Uterus (tissue), 2 donors: ENCODE measurements around the gene FRMD4B.

Source experiments
- POLR2A ChIP-seq, 2 donors: fragments of 450-650 bp; IDR thresholded peaks; one replicate each; pipeline ENCODE4 v1.6.1; 2016; ENCODE audit warnings: antibody characterized with exemption in 2 of 2, mild to moderate bottlenecking in 1 of 2, moderate library complexity in 1 of 2
- TF ChIP-seq, protein P1 (sequence below), 4 experiments: fragments of 200-600 bp in 2 of 4; fragments of 450-650 bp in 2 of 4; sonication (generic) in 2 of 4; IDR thresholded peaks; one replicate each; pipeline ENCODE4 v1.5.1; 2016 to 2019; ENCODE audit warnings: antibody characterized with exemption in 4 of 4, mild to moderate bottlenecking in 2 of 4, moderate library complexity in 1 of 4

DNA sequence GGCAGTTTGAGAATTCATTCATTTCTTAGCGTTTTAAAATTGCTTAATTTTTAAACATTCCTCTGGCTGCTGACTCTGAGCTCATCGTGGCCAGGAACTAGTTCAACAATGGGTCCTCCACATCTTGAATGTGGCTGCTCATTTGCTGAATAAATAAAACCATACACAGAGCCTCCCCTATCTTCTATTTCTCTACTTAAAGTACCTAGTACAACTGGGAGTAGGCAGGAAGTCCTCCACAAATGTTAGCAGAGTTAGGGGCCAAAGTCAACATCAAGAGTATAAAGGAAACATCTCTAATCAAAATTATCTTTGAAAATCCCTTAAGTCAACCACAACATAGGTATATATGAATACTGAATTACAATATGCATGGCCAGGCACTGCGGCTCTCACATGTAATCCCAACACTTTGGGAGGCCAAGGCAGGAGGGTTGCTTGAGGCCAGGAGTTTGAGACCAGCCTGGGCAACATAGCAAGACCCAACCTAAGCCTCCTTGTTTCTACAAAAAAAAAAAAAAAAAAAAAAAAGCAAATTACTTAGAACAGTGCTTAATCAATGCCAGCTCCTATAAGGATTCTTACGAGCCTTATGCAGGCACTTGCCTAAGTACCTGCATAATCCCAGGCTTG, 206.0 kb downstream of the FRMD4B start:
- TF ChIP-seq, protein P1, sequence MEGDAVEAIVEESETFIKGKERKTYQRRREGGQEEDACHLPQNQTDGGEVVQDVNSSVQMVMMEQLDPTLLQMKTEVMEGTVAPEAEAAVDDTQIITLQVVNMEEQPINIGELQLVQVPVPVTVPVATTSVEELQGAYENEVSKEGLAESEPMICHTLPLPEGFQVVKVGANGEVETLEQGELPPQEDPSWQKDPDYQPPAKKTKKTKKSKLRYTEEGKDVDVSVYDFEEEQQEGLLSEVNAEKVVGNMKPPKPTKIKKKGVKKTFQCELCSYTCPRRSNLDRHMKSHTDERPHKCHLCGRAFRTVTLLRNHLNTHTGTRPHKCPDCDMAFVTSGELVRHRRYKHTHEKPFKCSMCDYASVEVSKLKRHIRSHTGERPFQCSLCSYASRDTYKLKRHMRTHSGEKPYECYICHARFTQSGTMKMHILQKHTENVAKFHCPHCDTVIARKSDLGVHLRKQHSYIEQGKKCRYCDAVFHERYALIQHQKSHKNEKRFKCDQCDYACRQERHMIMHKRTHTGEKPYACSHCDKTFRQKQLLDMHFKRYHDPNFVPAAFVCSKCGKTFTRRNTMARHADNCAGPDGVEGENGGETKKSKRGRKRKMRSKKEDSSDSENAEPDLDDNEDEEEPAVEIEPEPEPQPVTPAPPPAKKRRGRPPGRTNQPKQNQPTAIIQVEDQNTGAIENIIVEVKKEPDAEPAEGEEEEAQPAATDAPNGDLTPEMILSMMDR (IDR thresholded peaks at IDR 0.05): no peak
- no peak for TF ChIP-seq POLR2A (IDR thresholded peaks at IDR 0.05)
